ENCODE results near the gene FHIT.

- TF ChIP-seq CTCF (IDR thresholded peaks at IDR 0.05) (no peak), POLR2A (IDR thresholded peaks at IDR 0.05) (no peak), POLR2AphosphoS5 (IDR thresholded peaks at IDR 0.05) (no peak), EP300 (IDR thresholded peaks at IDR 0.05; ENCODE audit: low read depth) (no peak)
These were observed 492.4 kb downstream of the FHIT start for GRCh38 chr3:60758831-60759230.

Data from transverse colon (tissue), 4 donors.